Lung (tissue), 12 donors: ENCODE measurements around the gene HOXA6. TPM values are rescaled to one million over a fixed set of nuclear protein-coding genes. Genes with fewer than 3 reads are reported as not detected.

Experiments
- ATAC-seq: fragments of 200-7000 bp; cut with Tn5 transposase; one replicate; pipeline ENCODE4 v1.9.1; 2020; ENCODE audit warnings: moderate number of reproducible peaks; ENCODE audit not compliant: insufficient read depth, low FRiP score
- DNase-seq, 3 donors: peaks; one replicate each; pipeline ENCODE4 v3.0.0-alpha.2; 2013 to 2017
- H3K27ac ChIP-seq, 2 donors: one replicate each; pipeline ENCODE4 v1.5.1; 2013; ENCODE audit warnings: mild to moderate bottlenecking in 2 of 2, moderate library complexity in 2 of 2, control low read depth in 1 of 2, inconsistent platforms in 1 of 2, low read depth in 1 of 2, low read length in 1 of 2
- H3K27me3 ChIP-seq, 3 donors: one replicate each; pipeline ENCODE4 v1.5.1; 2013; ENCODE audit warnings: low read length in 2 of 3; ENCODE audit not compliant: control insufficient read depth in 3 of 3, insufficient read depth in 3 of 3
- H3K36me3 ChIP-seq, 4 donors: one replicate each; pipeline ENCODE4 v1.5.1; 2013; ENCODE audit warnings: low read length in 4 of 4, mild to moderate bottlenecking in 1 of 4, moderate library complexity in 1 of 4; ENCODE audit not compliant: control insufficient read depth in 4 of 4, insufficient read depth in 4 of 4
- H3K4me1 ChIP-seq, 5 donors: one replicate each; pipeline ENCODE4 v1.5.1; 2013; ENCODE audit warnings: low read length in 5 of 5, mild to moderate bottlenecking in 2 of 5, moderate library complexity in 1 of 5; ENCODE audit not compliant: control insufficient read depth in 5 of 5, insufficient read depth in 5 of 5
- H3K4me3 ChIP-seq: one replicate; pipeline ENCODE4 v1.5.1; 2013; ENCODE audit warnings: mild to moderate bottlenecking, control low read depth, moderate library complexity
- H3K9ac ChIP-seq, 2 donors: one replicate each; pipeline ENCODE4 v1.5.1; 2013; ENCODE audit warnings: low read length in 2 of 2, control low read depth in 1 of 2; ENCODE audit not compliant: insufficient read depth in 1 of 2
- H3K9me3 ChIP-seq, 4 donors: one replicate each; pipeline ENCODE4 v1.5.1; 2013; ENCODE audit warnings: low read length in 3 of 4, mild to moderate bottlenecking in 1 of 4, moderate library complexity in 1 of 4; ENCODE audit not compliant: control insufficient read depth in 4 of 4, insufficient read depth in 3 of 4
- WGBS, 2 donors: extraction: QIAGEN DNeasy Blood & Tissue Kit; methylation state at CpG; one replicate each; pipeline ENCODE4 v1.1.7; 2013; 5-methylcytosine and 5-hydroxymethylcytosine counted together
- polyA plus RNA-seq, 2 donors: library from polyadenylated mRNA; stranded (reverse); fragments of 200-250 nt; gene quantifications; one replicate each; pipeline ENCODE4 v1.2.1, GENCODE V29; 2013
- total RNA-seq, 2 donors: library from RNA; depleted of rRNA in 1 of 2; stranded (reverse); fragments of >200 nt in 1 of 2; gene quantifications; one replicate each; pipeline ENCODE4 v1.2.1, GENCODE V29; 2014 to 2021
- TF ChIP-seq, protein P1 (sequence below): IDR thresholded peaks from 2 replicates; pipeline ENCODE4 v1.5.1; 2012; ENCODE audit warnings: mild to moderate bottlenecking; ENCODE audit errors: control extremely low read depth, extremely low read depth
- donor health status: control.
- donor health status: control.
- donor health status: Bipolar disorder and iron deficiency.
- donor health status: healthy.
- donor health status: DM: yes; HTN: yes; CAD: no.

HOXA6 gene
- total and polyA plus RNA-seq, 4 donors: 0.49 to 7.7 (median 2.8) TPM

GRCh38 chr7:27149842-27150567 lies 2.4 kb upstream of the HOXA6 start:
- Histone ChIP-seq H3K27me3 (peaks cover 0 to 72% (median 31%) of the 10 kb centered on the region in 3 donors), H3K36me3 (peaks cover 0 to 2% (median 0%) of the 10 kb centered on the region in 4 donors), H3K9me3 (peaks cover 0 to 4% (median 0%) of the 10 kb centered on the region in 4 donors), H3K27ac (peak overlapping the region in 1 of 2 donors; percentile 62), H3K9ac (peak overlapping the region in 1 of 2 donors; percentile 87), H3K4me1 (peaks cover 0 to 63% (median 8%) of the 10 kb centered on the region in 5 donors), H3K4me3 (peak overlapping the region; percentile 17)
- DNase-seq (peak in 2 of 3 donors; percentile 37 to 58), ATAC-seq (no peak)
- WGBS, 2 donors: 22 to 28% methylated on average over 13 of the region's 13 CpGs
- TF ChIP-seq, protein P1, sequence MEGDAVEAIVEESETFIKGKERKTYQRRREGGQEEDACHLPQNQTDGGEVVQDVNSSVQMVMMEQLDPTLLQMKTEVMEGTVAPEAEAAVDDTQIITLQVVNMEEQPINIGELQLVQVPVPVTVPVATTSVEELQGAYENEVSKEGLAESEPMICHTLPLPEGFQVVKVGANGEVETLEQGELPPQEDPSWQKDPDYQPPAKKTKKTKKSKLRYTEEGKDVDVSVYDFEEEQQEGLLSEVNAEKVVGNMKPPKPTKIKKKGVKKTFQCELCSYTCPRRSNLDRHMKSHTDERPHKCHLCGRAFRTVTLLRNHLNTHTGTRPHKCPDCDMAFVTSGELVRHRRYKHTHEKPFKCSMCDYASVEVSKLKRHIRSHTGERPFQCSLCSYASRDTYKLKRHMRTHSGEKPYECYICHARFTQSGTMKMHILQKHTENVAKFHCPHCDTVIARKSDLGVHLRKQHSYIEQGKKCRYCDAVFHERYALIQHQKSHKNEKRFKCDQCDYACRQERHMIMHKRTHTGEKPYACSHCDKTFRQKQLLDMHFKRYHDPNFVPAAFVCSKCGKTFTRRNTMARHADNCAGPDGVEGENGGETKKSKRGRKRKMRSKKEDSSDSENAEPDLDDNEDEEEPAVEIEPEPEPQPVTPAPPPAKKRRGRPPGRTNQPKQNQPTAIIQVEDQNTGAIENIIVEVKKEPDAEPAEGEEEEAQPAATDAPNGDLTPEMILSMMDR: no peak

GRCh38 chr7:27148756-27149641 lies 1.4 kb upstream of the HOXA6 start:
- Histone ChIP-seq H3K4me1 (peaks cover 0 to 63% (median 8%) of the 10 kb centered on the region in 5 donors), H3K27me3 (peaks cover 0 to 62% (median 23%) of the 10 kb centered on the region in 3 donors), H3K27ac (peak overlapping the region in 1 of 2 donors; percentile 95), H3K9me3 (peaks cover 0 to 4% (median 0%) of the 10 kb centered on the region in 4 donors), H3K9ac (peak overlapping the region in 1 of 2 donors; percentile 87), H3K36me3 (peaks cover 0 to 5% (median 0%) of the 10 kb centered on the region in 4 donors), H3K4me3 (no peak overlapping the region)
- DNase-seq: peak; percentile 48 to 86 (median 77)
- 21 to 33% methylated on average over 30 of the region's 30 CpGs for WGBS, 2 donors
- TF ChIP-seq, protein P1: no peak
- ATAC-seq: no peak

GRCh38 chr7:27148031-27148755 lies 619 bp upstream of the HOXA6 start:
- Histone ChIP-seq H3K4me3 (peak overlapping the region; percentile 2), H3K9me3 (peaks cover 0 to 4% (median 0%) of the 10 kb centered on the region in 4 donors), H3K36me3 (peaks cover 0 to 9% (median under 1%) of the 10 kb centered on the region in 4 donors), H3K9ac (peak overlapping the region in 1 of 2 donors; percentile 87), H3K27me3 (peaks cover 0 to 54% (median 15%) of the 10 kb centered on the region in 3 donors), H3K4me1 (peaks cover 0 to 58% (median 8%) of the 10 kb centered on the region in 5 donors), H3K27ac (peak overlapping the region in 1 of 2 donors; percentile 95)
- TF ChIP-seq, protein P1: no peak
- DNase-seq: peak; percentile 62 to 77 (median 72)
- no peak for ATAC-seq
- WGBS, 2 donors: 10 to 16% methylated on average over 28 of the region's 28 CpGs
